HL-60/S4 (cell line): Measurements from ENCODE around the gene RTN4R.

ENCODE experiments used
- in situ Hi-C: fragments of 300-500 bp; cut with MboI; formaldehyde crosslinking; loops from 2 replicates; pipeline ENCODE4 v1.14.3; 2022; ENCODE audit warnings: low sequenced_read_pairs

Gene RTN4R

GRCh38 chr22:20259327-20259688 is 8.8 kb downstream of the RTN4R start:
- in situ Hi-C loops, result no loop called here

DNA sequence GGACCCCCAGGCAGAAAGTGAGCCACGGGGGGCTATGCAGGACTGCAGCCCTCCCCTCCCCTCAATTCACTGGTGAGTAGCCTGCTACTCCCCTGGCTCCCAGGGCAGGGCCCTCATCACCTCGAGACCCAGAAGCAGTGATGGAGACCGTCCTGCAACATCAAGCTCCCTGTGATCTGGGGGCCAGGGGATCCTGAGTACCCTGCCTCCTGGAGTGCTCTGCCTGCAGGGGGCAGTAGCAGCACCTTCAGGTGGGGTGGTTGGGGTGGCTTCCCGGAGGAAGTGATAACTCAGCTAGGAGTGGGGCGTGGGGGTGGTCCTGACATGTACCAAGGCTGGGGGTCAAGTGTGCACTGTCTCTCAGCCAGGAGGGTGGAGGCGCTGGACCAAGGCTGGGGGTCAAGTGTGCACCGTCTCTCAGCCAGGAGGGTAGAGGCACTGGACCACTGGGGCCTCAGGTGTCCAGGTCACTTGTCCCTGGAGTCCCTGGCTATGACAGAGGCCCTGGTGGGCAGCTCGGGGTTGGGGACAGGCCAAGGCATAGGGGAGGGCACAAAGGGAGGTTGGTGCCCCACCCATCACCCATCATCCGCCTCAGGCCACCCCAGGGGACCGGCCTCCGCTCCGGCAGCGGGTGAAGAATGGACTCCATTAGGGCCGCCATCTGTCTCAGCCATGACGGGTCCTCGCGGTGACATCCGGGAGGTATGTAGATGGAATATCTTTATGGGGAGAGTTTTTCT is 9.4 kb downstream of the RTN4R start:
- in situ Hi-C loops, result no loop called here

- in situ Hi-C loops, result no loop called here
Measured at GRCh38 chr22:20258021-20258299, 10.2 kb downstream of the RTN4R start.

DNA sequence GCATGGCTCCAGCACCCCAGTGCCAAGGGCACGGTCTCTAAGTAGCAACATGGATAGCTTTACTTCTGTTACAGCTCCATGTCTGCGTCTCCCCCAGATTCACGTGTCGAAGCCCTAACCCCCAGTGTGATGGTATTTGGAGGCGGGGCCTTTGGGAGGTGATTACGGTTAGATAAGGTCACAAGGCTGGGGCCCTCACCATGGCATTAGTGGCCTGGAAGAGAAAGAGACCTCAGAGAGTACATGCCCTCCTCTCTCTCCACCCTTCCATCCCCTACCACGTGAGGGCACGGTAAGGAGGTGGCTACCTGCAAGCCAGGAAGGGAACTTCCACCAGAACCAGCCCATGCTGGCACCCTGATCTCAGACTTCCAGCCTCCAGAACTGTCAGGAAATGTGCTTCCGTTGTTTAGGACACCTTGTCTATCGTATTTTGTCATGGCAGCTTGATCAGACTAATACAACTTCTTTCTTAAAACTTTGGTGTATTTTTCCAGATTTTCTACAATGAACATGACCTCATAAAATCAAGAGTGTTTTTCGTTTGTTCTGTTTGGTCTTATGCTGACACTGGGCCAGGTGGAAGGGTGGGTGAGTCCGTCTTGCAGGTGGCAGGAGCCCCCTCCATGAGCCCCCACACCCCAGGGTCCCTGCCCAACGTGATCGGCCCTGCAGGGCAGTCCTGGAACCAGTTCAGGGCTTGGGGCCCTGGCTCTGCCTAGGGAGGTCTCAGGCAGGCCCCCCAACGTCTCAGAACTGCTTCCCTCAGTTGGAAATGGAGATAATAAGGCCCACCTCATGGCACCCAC is 10.7 kb downstream of the RTN4R start:
- in situ Hi-C loops, result no loop called here

DNA sequence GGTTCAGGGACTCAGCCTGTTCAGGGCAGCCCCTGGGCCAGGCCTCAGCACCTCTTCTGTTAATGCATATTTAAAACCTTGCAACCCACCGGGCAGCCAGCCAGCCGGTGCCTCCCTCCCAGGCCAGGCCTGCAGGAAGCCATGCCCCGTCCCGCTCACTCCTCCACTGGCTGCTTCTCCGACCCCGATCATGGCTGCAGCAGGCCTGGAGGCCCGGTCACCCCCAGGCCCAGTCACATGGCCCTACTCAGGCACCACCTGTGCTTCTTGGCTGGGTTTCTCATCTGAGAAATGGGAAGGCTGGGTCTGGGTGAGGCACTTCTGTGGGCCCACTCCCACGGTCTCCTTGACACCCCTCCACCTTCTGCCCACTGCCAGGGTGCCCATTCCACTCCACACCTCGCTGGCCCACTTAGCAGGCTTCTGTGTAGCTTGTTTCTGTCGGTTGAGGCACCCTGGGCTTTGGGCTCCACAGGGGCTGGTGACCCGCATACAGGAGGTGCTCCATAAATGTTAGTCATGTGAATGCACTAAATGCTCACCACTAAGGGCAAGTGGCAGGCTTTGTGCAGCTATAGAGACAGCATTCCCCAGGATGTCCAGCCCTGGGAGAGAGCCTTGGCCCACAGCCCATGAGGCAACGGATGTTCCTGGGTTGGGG is 11.4 kb downstream of the RTN4R start:
- in situ Hi-C loops, result no loop called here

DNA sequence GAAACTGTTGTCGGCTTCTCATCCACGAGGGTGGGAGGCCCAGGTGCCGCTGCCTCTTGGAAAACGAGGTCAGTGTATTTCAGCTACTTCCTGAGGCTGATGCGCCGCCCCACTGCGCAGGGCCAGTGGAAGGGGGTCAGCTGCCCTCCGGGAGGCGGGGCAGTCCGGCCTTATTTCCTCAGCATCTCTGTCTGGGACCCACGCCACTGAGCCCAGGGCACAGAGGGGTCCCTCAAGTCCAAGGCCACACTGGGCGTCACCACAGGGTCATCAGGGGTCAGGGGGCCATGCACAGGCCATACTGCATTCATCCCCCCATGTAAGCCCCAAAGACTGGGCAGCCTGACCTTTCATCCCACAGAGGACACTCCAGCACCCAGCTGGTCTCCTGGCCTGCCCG is 12.1 kb downstream of the RTN4R start:
- in situ Hi-C loops, result no loop called here

DNA sequence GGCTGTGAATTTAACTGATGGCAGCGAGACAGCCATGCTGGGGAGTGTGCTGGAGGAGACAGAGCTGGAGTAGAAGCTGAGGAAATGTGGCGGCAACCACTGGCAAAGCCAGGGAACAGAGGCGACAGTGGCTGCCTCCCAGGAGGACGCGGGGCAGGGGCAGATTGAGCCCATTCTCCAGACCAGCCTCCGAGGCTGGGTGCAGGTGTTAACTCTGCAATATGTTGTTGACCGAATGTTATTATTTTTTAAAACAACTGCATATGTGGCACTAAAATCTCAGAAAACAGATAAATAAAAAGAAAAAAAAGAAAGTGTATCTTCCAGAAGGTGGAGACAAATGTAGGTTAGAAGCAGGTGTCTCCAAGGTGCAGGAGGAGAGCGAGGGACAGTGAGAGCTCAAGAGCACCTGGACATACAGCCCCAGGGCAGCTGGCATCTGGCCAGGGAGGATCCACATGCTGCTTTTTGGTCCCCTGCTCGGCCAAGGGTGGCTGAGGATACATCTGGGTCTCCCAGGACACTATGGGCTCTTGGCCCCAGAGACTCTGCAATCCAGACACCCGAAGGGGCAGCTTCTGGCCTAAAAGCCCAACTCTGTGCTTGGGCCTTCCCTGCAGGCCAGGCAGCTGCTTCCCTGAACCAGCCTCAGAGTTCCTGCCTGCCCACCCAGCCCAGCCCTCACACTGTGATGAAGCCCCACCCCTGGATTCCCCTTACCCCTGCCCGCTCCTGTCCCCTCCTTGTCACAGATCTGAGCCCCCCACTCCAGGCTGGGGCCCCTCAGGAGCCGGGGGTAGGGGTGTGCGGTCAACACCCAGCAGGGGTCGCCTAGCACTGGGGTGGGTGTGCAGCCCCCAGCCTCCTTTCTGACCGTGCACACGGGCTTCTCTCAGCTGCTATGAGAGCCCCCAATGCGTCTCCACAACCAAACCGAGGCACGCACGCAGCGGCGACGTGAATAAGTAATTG is 12.9 kb downstream of the RTN4R start:
- in situ Hi-C loops, result no loop called here

GRCh38 chr22:20253161-20253560 is 15.0 kb downstream of the RTN4R start:
- in situ Hi-C loops, result no loop called here

GRCh38 chr22:20251981-20252380 is 16.1 kb downstream of the RTN4R start:
- in situ Hi-C loops, result no loop called here

- in situ Hi-C loops, result no loop called here
Measured at GRCh38 chr22:20251491-20251890, 16.6 kb downstream of the RTN4R start.

- in situ Hi-C loops, result no loop called here
Measured at GRCh38 chr22:20249797-20250354, 18.2 kb downstream of the RTN4R start.

DNA sequence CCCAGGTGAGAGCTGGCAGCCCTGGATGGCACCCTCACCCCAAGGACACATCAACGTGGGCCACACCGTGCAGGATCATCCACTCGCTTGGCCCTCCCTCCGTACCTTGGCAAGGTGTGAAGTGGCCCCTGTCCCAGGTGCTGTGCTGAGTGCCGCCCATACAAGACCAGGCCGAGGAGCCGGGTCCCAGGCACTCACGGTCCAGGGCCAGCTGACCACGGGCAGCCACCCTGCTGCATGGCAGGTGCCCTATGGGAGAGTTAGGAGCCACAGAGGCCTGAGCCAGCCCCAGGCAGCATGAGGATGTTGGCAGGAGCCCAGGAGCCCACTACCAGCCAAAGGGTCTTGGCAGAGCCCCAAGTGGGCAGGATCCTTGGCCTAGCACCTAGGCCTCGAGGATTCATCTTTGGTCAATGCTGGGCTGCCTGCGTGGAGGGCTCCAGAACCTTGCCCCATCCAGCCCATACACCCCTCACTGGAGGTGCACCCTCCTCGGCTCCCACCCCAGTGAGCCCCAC is 19.6 kb downstream of the RTN4R start:
- in situ Hi-C loops, result no loop called here

DNA sequence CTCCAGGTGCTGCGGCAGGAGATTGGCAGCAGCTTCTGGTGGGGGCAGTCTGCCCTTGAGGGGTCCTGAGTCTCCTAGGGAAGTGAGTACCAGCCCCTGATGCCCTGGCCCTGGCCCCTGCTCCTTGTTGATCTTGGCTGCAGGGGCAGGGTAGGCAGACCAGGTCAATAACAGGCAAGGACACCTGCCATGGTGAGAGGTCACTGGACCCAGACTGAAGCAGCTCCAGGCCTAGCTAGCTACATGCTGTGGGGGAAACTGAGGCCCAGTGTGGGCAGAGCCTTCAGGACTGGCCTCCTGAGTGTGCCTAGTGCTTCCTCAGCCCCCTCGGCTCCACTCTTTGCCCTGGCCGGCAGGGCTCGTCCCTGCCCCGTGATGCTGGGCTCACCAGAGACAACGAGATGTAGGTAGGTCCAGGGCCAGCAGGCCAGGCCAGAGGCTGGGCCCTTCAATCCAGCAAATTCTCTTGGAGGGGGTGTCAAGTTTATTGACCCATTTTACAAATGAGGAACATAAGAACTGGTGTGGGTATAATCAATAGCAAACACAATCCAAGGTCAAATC is 20.4 kb downstream of the RTN4R start:
- in situ Hi-C loops, result no loop called here

- in situ Hi-C loops, result no loop called here
Measured at GRCh38 chr22:20247010-20247505, 21.1 kb downstream of the RTN4R start.

DNA sequence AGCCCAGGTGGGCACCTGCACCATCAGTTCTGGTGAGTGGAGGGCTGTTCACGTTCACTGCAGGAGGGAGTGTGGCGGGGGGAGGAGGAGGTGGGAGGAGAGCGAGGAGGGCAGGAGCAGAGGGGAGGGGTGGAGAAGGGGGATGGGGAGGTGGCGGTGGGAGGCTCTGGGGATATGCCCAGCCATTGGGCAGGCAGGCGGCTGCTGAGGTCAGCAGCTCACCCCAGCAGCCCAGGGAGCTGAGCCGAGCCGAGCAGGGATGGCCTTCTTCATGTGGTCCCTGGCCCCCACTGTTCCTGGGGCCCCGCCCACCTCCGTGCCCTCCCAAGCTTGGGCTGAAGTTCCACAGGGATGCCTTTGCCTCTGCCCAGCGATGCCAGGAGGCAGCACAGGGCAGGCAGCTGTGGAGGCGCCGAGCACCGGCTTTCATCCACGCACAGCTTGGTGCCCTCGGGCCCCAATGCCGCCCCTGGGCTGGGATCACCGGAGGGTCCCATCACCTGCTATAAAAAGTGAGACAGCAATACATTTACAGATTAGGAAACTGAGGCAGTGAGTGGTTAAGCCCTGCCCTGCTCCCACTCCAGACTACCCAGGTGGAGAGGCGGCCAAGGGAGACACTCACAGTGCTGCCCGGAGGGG is 21.6 kb downstream of the RTN4R start:
- in situ Hi-C loops, result no loop called here

DNA sequence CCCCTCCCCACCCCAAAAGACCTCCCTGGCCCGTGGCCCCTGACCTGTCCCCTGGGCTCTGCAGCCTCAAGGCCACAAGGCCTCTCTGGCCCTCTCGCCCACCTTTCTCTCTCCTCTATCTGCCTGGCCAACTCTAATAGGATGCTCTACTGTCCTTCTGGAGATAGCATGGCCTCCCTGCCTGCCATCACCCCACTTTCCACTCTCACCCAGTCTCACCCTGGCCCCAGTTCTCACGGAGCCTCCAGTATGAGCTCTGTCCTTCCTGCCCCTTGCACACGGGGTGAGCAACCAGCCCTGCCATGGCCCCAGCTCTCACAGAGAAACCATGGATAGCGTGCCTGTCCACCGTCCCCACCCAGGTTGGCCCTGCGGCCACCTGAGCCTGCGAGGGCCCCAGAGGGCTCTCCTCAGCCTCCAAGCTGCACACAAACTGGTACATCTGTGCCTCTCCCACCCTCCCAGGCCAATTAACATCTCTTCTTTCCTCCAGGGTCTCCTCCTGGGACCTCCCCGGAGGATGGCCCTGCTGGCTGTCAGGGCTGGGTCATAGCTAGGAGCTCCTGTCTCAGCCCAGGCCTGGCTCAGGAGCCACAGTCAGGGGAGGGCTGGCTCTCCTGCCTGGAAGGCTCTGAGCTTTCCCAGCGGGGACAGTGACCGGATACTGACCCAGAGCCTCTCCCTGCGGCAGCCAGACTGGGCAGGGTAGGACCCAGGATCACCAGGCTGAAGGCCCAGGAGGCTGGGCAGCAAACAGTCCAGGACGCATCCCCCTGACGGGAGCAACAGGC is 22.3 kb downstream of the RTN4R start:
- in situ Hi-C loops, result no loop called here

- in situ Hi-C loops, result no loop called here
Measured at GRCh38 chr22:20244691-20245576, 23.2 kb downstream of the RTN4R start.

GRCh38 chr22:20244250-20244648 is 23.9 kb downstream of the RTN4R start:
- in situ Hi-C loops, result no loop called here
